Measurements from ENCODE around the gene USP3.

The USP3 gene

GRCh38 chr15:63634154-63634553, 129.8 kb downstream of the USP3 start:
- DNase-seq (ENCODE audit: low read depth in 1 of 2, low spot score in 1 of 2), result no peak

DNA sequence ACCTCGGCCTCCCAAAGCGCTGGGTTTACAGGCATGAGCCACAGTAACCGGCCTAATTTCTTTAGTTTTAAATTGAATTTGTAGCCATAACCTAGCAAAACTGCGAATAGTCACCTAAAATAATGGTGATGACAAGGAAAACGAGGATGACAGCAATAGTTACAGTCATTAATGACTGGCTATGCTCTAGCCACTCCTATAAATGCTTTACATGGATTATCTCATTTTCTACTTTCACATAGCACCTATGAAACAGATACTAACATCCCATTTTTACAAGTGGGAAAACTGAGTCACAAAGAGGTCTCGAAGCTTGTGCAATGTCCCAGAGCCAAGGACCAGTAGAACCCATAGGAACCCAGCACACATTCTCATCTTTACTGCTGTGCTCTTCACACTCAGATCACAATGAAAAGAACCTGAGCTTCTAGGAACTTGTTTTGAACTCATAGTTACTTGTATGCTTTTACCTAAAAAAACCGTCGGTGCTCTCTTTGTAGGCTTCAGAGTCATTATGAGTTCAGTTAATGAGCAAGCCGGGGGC, 132.2 kb downstream of the USP3 start:
- in situ Hi-C loops (cut with HindIII; ENCODE audit: low pct_unique_long_range_greater_than_20kb, low sequenced_read_pairs), result no loop called here
- no peak for DNase-seq (ENCODE audit: low read depth in 1 of 2, low spot score in 1 of 2)
- no peak for TF ChIP-seq JUND (IDR thresholded peaks at IDR 0.05; ENCODE audit: low read depth)

More at GRCh38 chr15:63634154-63634553, 129.8 kb downstream of the USP3 start:
- in situ Hi-C loops (cut with HindIII; ENCODE audit: low pct_unique_long_range_greater_than_20kb, low sequenced_read_pairs), result no loop called here
- TF ChIP-seq JUND (IDR thresholded peaks at IDR 0.05; ENCODE audit: low read depth), result no peak

DNA sequence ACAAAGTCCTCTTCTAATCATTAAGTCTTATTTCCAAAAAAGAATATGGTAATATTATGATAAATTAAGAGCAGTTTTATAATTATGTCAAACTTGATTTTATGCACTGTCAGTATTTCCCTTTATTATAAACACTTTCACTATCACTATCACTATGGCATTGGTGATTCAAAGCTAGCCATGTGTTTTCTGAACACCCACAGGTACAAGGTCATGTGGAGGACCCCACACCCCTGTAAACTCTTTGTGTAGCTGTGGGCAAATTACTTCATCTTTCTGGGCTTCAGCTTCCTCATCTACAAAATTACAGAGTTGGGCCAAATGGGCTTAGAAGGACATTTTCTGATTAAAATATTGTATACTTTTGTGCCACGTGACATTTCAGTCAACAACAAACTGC, 134.4 kb downstream of the USP3 start:
- in situ Hi-C loops (cut with HindIII; ENCODE audit: low pct_unique_long_range_greater_than_20kb, low sequenced_read_pairs), result no loop called here
- no peak for TF ChIP-seq JUND (IDR thresholded peaks at IDR 0.05; ENCODE audit: low read depth)
- DNase-seq (ENCODE audit: low read depth in 1 of 2, low spot score in 1 of 2), result no peak

GRCh38 chr15:63640146-63640545, 135.8 kb downstream of the USP3 start:
- TF ChIP-seq JUND (IDR thresholded peaks at IDR 0.05; ENCODE audit: low read depth), result no peak
- in situ Hi-C loops (cut with HindIII; ENCODE audit: low pct_unique_long_range_greater_than_20kb, low sequenced_read_pairs), result no loop called here
- DNase-seq (ENCODE audit: low read depth in 1 of 2, low spot score in 1 of 2), result no peak
